Measurements from ENCODE around the gene DOLK. TPM values are rescaled to one million over a fixed set of nuclear protein-coding genes. Genes with fewer than 3 reads are reported as not detected.

DOLK gene
- total and polyA plus RNA-seq, 2 experiments from 2014 or later: 30.2 to 45.0 TPM

DNA sequence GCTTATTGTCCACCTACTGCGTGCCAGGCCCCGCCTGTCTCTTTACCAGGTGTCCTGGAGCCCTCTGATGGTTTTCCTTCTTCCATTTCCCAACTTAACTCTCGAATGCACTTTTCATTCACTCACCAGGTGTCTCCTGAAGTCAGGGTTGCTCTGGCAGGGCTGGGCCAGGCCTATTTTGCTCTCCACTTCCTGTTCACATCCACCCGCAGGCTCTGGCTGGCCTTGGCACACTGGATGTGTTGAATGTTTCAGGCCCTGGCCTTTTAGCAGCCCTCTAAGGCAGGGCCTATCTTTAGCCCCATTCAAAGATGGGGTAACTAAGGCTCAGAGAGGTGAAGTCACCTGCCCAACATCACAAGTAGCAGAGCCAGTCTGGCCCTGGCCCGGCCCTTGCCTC lies 49.0 kb downstream of the DOLK start:
- Histone ChIP-seq H3K36me3 (replicated peaks; ENCODE audit: insufficient read depth, low read depth) (no peaks in the 10 kb centered on the region), H3K4me3 (no peak overlapping the region), H3K27ac (no peak overlapping the region), H3K9me2 (replicated peaks; ENCODE audit: insufficient read depth) (no peaks in the 10 kb centered on the region), H3K27me3 (no peaks in the 10 kb centered on the region), H4K20me1 (ENCODE audit: insufficient read depth, poor library complexity, severe bottlenecking) (no peaks in the 10 kb centered on the region), H3K79me2 (peaks cover 26% of the 10 kb centered on the region), H3K4me2 (no peak overlapping the region), H3K4me1 (ENCODE audit: insufficient read depth) (peaks cover under 1% of the 10 kb centered on the region), H3K9me3 (ENCODE audit: low read depth) (no peaks in the 10 kb centered on the region), H2AFZ (no peak overlapping the region)
- DNase-seq (ENCODE audit: low spot score): no peak
- TF ChIP-seq EZH2 (IDR thresholded peaks at IDR 0.05; ENCODE audit: borderline replicate concordance) (no peak), EZH2phosphoT487 (IDR thresholded peaks at IDR 0.05; ENCODE audit: low read depth, severe bottlenecking, unreplicated experiment) (no peak)
- TF ChIP-seq, protein P1, sequence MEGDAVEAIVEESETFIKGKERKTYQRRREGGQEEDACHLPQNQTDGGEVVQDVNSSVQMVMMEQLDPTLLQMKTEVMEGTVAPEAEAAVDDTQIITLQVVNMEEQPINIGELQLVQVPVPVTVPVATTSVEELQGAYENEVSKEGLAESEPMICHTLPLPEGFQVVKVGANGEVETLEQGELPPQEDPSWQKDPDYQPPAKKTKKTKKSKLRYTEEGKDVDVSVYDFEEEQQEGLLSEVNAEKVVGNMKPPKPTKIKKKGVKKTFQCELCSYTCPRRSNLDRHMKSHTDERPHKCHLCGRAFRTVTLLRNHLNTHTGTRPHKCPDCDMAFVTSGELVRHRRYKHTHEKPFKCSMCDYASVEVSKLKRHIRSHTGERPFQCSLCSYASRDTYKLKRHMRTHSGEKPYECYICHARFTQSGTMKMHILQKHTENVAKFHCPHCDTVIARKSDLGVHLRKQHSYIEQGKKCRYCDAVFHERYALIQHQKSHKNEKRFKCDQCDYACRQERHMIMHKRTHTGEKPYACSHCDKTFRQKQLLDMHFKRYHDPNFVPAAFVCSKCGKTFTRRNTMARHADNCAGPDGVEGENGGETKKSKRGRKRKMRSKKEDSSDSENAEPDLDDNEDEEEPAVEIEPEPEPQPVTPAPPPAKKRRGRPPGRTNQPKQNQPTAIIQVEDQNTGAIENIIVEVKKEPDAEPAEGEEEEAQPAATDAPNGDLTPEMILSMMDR (IDR thresholded peaks at IDR 0.05; ENCODE audit: poor library complexity): no peak
- 96% methylated on average over 5 of the region's 5 CpGs for WGBS (ENCODE audit: low lambda C conversion rate, missing lambda C conversion rate)

DNA sequence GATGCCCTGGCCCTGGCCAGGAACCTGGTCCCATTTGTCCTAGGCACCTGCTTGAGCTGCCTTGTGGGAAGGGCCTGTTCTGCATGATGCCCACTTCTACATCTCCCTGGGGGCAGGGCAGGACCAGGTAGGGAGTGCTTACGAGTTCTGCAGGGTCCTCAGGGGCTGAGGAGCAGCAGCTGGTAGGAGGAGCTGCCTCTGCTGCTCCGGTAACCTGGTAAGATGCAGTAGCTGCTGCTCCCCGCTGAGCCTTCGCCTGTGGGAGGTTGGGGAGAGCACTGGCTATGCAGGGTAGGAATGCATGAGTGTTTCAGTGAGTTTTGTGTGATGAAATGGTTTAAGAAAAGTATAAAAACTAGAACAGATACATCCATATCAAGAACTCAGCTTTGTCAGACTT lies 51.8 kb downstream of the DOLK start:
- Histone ChIP-seq H3K27ac (no peak overlapping the region), H4K20me1 (ENCODE audit: insufficient read depth, poor library complexity, severe bottlenecking) (no peaks in the 10 kb centered on the region), H3K9me2 (replicated peaks; ENCODE audit: insufficient read depth) (no peaks in the 10 kb centered on the region), H3K79me2 (peaks cover 27% of the 10 kb centered on the region), H3K4me3 (no peak overlapping the region), H3K27me3 (no peaks in the 10 kb centered on the region), H3K36me3 (replicated peaks; ENCODE audit: insufficient read depth, low read depth) (no peaks in the 10 kb centered on the region), H3K4me1 (ENCODE audit: insufficient read depth) (peaks cover 13% of the 10 kb centered on the region), H3K4me2 (no peak overlapping the region), H3K9me3 (ENCODE audit: low read depth) (no peaks in the 10 kb centered on the region), H2AFZ (no peak overlapping the region)
- no peak for TF ChIP-seq EZH2phosphoT487 (IDR thresholded peaks at IDR 0.05; ENCODE audit: low read depth, severe bottlenecking, unreplicated experiment)
- TF ChIP-seq, protein P1 (IDR thresholded peaks at IDR 0.05; ENCODE audit: poor library complexity): no peak
- TF ChIP-seq EZH2 (IDR thresholded peaks at IDR 0.05; ENCODE audit: borderline replicate concordance): no peak
- 62% methylated on average over 4 of the region's 4 CpGs for WGBS (ENCODE audit: low lambda C conversion rate, missing lambda C conversion rate)
- no peak for DNase-seq (ENCODE audit: low spot score)

Other genes starting within 250 kb of the DOLK start
- gene PKN3, start 245.1 kb downstream of the DOLK start, total RNA-seq: 4.0 and 4.5 TPM in 2 replicates
- 3.7 and 9.4 TPM in 2 replicates for gene PKN3, start 245.1 kb downstream of the DOLK start, polyA plus RNA-seq
- gene ZDHHC12, start 223.5 kb downstream of the DOLK start, total RNA-seq: 26.2 and 33.5 TPM in 2 replicates
- gene ZDHHC12, start 223.5 kb downstream of the DOLK start, polyA plus RNA-seq: 76.3 and 84.9 TPM in 2 replicates
- gene ZER1, start 175.7 kb downstream of the DOLK start, total RNA-seq: 26.0 and 38.9 TPM in 2 replicates
- gene ZER1, start 175.7 kb downstream of the DOLK start, polyA plus RNA-seq: 24.4 and 25.1 TPM in 2 replicates
- gene TBC1D13, start 160.3 kb downstream of the DOLK start, total RNA-seq: 21.4 and 39.3 TPM in 2 replicates
- gene TBC1D13, start 160.3 kb downstream of the DOLK start, polyA plus RNA-seq: 20.4 and 25.2 TPM in 2 replicates
- gene ENDOG, start 129.1 kb downstream of the DOLK start, total RNA-seq: 18.9 and 22.5 TPM in 2 replicates
- gene ENDOG, start 129.1 kb downstream of the DOLK start, polyA plus RNA-seq: 32.6 and 37.4 TPM in 2 replicates
- 21.9 and 27.3 TPM in 2 replicates for gene SPOUT1, start 117.8 kb downstream of the DOLK start, total RNA-seq
- gene SPOUT1, start 117.8 kb downstream of the DOLK start, polyA plus RNA-seq: 38.5 and 59.6 TPM in 2 replicates
- 5.1 and 7.9 TPM in 2 replicates for gene KYAT1, start 65.7 kb downstream of the DOLK start, total RNA-seq
- 8.4 and 8.7 TPM in 2 replicates for gene KYAT1, start 65.7 kb downstream of the DOLK start, polyA plus RNA-seq
- gene LRRC8A, start 65.5 kb downstream of the DOLK start, total RNA-seq: 28.8 and 30.7 TPM in 2 replicates
- gene LRRC8A, start 65.5 kb downstream of the DOLK start, polyA plus RNA-seq: 46.8 and 55.6 TPM in 2 replicates
- gene PHYHD1, start 26.6 kb downstream of the DOLK start, total RNA-seq: 12.6 and 20.3 TPM in 2 replicates
- 25.7 and 32.3 TPM in 2 replicates for gene PHYHD1, start 26.6 kb downstream of the DOLK start, polyA plus RNA-seq
- gene NUP188, start 96 bp upstream of the DOLK start, total RNA-seq: 24.4 and 28.1 TPM in 2 replicates
- 28.1 and 31.2 TPM in 2 replicates for gene NUP188, start 96 bp upstream of the DOLK start, polyA plus RNA-seq
- 68.3 and 85.4 TPM in 2 replicates for gene SH3GLB2, start 80.7 kb upstream of the DOLK start, total RNA-seq
- gene SH3GLB2, start 80.7 kb upstream of the DOLK start, polyA plus RNA-seq: 124 and 189 TPM in 2 replicates
- 16.8 and 29.5 TPM in 2 replicates for gene MIGA2, start 89.0 kb upstream of the DOLK start, total RNA-seq
- 23.4 and 33.3 TPM in 2 replicates for gene MIGA2, start 89.0 kb upstream of the DOLK start, polyA plus RNA-seq
- gene DOLPP1, start 133.5 kb upstream of the DOLK start, total RNA-seq: 16.2 and 23.8 TPM in 2 replicates
- 17.2 and 20.6 TPM in 2 replicates for gene DOLPP1, start 133.5 kb upstream of the DOLK start, polyA plus RNA-seq
- gene CRAT, start 163.2 kb upstream of the DOLK start, total RNA-seq: 39.3 and 40.4 TPM in 2 replicates
- 59.4 and 64.6 TPM in 2 replicates for gene CRAT, start 163.2 kb upstream of the DOLK start, polyA plus RNA-seq
- 72.3 and 72.4 TPM in 2 replicates for gene PTPA, start 163.8 kb upstream of the DOLK start, total RNA-seq
- 55.3 and 60.9 TPM in 2 replicates for gene PTPA, start 163.8 kb upstream of the DOLK start, polyA plus RNA-seq
- 34.5 and 38.0 TPM in 2 replicates for gene IER5L, start 230.7 kb upstream of the DOLK start, total RNA-seq
- 39.7 and 46.5 TPM in 2 replicates for gene IER5L, start 230.7 kb upstream of the DOLK start, polyA plus RNA-seq